A549 (cell line): ENCODE measurements around the gene EXOC5.

Source experiments
- EHMT2 ChIP-seq: fragments of 200-600 bp; sonication (generic); IDR thresholded peaks from 2 replicates; pipeline ENCODE4 v1.6.1; 2016; ENCODE audit warnings: antibody characterized with exemption, low read depth, mild to moderate bottlenecking, moderate library complexity
- TF ChIP-seq, protein P1 (sequence below): fragments of >200 bp; sonication (Bioruptor Twin); formaldehyde crosslinking; IDR thresholded peaks from 3 replicates; pipeline ENCODE4 v1.5.1; 2016

DNA sequence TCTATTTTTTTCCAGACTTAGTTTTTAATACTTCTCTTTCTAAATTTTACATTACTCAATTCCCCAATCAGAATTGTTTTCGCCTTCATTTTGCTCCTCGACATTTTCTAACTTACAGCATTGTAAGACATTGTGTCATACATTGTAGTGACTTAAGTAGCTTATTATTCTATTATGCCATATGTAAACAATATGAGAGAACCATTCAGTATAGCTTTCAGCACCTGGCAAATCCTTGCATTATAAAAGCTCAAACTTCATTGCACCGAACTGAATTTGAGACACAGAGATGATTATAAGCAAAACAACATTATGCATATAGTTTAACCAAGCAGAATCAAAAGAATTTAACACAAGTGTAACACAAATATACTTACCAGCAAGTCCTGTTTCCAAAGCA, 46.8 kb downstream of the EXOC5 start:
- no peak for TF ChIP-seq EHMT2
- TF ChIP-seq, protein P1, sequence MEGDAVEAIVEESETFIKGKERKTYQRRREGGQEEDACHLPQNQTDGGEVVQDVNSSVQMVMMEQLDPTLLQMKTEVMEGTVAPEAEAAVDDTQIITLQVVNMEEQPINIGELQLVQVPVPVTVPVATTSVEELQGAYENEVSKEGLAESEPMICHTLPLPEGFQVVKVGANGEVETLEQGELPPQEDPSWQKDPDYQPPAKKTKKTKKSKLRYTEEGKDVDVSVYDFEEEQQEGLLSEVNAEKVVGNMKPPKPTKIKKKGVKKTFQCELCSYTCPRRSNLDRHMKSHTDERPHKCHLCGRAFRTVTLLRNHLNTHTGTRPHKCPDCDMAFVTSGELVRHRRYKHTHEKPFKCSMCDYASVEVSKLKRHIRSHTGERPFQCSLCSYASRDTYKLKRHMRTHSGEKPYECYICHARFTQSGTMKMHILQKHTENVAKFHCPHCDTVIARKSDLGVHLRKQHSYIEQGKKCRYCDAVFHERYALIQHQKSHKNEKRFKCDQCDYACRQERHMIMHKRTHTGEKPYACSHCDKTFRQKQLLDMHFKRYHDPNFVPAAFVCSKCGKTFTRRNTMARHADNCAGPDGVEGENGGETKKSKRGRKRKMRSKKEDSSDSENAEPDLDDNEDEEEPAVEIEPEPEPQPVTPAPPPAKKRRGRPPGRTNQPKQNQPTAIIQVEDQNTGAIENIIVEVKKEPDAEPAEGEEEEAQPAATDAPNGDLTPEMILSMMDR = no peak
